SKM-1 treated with dmso at 0.1 percent for 144 hours (cell line): ENCODE data around the gene PTBP3.
"Not testable (repeated sequence)": the region's sequence is repeated elsewhere in the genome, so short reads cannot be mapped to it uniquely, and the experiment has no call there.

Experiments
- DNase-seq: peaks from one replicate; lab custom pipeline; 2025; ENCODE audit not compliant: unreplicated experiment; lab: John Stamatoyannopoulos, UW

PTBP3 gene

GRCh38 chr9:112224401-112225289 is 108.8 kb downstream of the PTBP3 start:
- no peak for DNase-seq

- DNase-seq, result no peak
These were observed 114.5 kb downstream of the PTBP3 start for GRCh38 chr9:112218908-112219307.

GRCh38 chr9:112212926-112213325 is 120.5 kb downstream of the PTBP3 start:
- no peak for DNase-seq

- DNase-seq, result no peak
These were observed 126.0 kb downstream of the PTBP3 start for GRCh38 chr9:112207451-112207850.

GRCh38 chr9:112203536-112203935 is 129.9 kb downstream of the PTBP3 start:
- no peak for DNase-seq

GRCh38 chr9:112200711-112201110 is 132.7 kb downstream of the PTBP3 start:
- no peak for DNase-seq

- no peak for DNase-seq
These were observed 134.8 kb downstream of the PTBP3 start for GRCh38 chr9:112198646-112199045.

- DNase-seq, result peak; percentile 38
These were observed 138.4 kb downstream of the PTBP3 start for GRCh38 chr9:112194969-112195431.

- DNase-seq, result no peak
These were observed 139.7 kb downstream of the PTBP3 start for GRCh38 chr9:112193572-112194288.

GRCh38 chr9:112190320-112190719 is 143.1 kb downstream of the PTBP3 start:
- not testable (repeated sequence) for DNase-seq

GRCh38 chr9:112188884-112189283 is 144.5 kb downstream of the PTBP3 start:
- DNase-seq, result no peak

GRCh38 chr9:112187404-112187803 is 146.0 kb downstream of the PTBP3 start:
- no peak for DNase-seq

- no peak for DNase-seq
These were observed 146.7 kb downstream of the PTBP3 start for GRCh38 chr9:112186695-112187094.

- no peak for DNase-seq
These were observed 148.5 kb downstream of the PTBP3 start for GRCh38 chr9:112184946-112185345.

GRCh38 chr9:112184221-112184620 is 149.2 kb downstream of the PTBP3 start:
- no peak for DNase-seq

- peak; percentile 18 for DNase-seq
These were observed 153.0 kb downstream of the PTBP3 start for GRCh38 chr9:112180387-112180881.

- no peak for DNase-seq
These were observed 153.6 kb downstream of the PTBP3 start for GRCh38 chr9:112179816-112180215.

GRCh38 chr9:112176524-112176923 is 156.9 kb downstream of the PTBP3 start:
- DNase-seq, result no peak

GRCh38 chr9:112175796-112176315 is 157.6 kb downstream of the PTBP3 start:
- no peak for DNase-seq

GRCh38 chr9:112174965-112175795 is 158.2 kb downstream of the PTBP3 start, which contains the start of gene SUSD1:
Gene SUSD1, minus strand, starts transcription at chr9:112175297. Its CDS starts 62 bp downstream, at chr9:112175235.
- no peak for DNase-seq
